ENCODE results near the gene CTNNA1.

The CTNNA1 gene

DNA sequence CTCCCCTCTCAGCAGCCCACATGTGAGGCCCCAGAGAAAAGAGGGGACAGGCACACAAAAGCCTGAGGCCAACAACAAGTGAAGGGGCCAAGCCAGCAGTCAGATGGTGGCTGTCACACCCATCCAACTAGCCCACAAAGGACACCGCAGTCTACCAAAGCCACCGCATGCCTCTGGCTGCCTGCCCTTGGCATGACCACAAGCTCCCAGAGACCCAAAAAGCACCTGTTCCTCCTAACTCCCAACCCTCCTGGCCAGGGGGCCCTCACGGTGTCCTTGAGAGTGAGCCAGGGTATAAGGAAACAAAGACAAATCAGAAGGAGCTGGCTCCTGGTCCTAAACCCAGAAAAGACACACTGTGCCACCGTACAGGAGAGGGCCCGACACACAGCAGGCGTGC is 199.7 kb downstream of the CTNNA1 start:
- no peak for DNase-seq

DNA sequence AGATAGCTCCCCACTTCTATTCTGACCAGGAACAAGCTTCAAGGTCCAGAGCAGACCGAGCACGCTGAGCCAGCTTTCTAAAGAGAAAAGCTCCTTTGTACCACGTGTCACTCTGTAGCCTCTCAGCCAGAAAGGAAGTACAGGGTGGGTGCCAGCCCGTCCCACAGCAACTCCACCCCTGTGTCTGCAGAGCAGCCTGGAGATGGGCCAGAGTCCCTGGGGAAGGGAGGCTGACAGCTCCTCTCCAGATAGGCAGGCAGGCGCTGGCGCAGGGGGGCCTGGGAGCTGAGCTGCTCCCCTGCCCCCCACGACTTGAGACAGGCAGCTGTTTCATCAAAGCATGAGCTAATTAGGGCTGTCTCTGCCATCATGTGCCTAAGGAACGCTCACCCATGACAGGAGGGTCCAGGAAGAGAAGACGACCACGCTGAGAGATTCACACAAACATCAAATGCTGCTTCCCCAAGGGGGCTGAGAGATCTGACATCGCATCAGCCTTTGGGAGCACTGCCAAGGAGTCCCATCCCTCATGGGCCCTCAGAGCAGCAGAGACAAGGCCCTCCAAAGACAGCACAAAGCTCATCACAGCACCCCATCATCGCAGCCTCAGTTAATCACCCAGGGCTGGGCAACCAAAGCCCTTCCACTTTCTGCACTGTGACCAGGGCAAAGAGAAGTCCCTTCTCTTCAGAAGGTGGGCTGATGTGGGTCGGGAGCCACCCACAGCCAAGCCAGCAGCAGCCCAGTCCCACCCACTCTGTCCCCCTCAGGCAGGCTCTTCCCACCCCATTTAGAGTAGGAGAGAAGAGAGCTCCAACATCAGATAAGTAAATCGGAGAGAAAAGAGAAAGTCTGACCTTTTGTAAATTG is 200.4 kb downstream of the CTNNA1 start:
- peak; percentile 63 for DNase-seq

DNA sequence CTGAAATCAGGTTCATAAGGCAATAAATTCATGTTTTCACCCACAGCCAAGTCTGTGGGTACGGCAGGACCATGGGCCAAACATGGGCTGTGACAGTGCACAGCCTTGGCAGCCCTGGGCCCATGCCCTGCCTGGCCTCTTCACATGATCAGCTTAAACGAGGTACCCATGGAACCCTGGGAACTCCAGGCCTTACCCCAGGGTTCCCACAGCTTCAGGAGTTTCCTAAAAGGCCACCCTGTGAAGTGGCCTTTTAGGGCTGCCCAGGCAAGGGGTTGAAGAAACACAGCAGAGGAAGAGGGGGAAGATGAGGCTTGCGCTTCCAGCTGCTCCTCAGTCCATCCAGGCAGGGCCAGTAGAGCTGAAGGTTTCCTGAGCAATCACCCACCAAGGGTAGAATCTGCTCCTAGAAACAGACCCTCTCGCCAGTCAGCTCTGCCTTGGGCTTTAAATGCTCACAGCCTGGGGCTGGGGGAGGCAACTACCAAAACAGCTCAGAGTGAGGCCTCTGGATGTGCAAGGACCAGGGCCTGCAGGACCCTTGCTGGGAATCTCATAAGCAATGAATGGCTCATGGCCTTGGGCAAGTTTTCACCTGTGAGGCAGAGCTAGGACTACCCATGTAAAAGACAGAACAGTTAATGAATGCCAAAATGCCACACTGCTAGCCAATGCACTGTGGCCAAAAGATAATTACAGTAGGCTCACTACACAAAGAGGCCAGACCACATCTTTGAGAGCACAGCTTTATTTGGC is 201.2 kb downstream of the CTNNA1 start:
- peak; percentile 31 for DNase-seq

DNA sequence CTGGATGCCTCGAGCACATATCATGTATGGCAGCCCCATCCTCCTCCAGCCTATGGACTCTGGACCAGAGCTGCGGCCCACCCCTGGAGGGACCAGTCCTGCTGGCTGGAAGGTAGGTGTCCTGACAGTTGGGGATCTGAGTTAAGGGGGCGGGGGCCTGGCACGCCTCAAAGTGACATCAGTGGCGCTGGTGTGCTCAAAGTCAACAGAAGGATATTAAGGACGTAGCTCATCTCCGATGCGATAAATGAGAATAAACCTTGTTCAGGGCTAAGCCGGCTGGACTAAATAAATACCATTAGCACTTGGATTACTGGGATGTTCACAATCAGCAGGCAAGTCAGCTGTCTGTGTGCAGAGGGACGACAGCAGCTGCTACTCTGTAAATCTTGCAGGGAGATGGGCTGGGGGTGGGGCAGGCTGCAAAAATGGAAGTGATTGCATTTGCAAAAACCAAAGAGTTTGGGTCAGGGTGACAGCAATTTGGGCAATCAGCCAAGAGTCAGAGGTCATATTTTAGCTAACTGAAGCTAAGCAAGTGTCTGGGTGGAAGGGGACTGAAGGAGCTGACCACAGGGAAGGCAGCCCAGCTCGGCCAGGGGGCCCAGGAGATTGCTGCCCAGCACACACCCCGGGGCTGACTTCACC is 201.9 kb downstream of the CTNNA1 start:
- DNase-seq, result peak; percentile 50

DNA sequence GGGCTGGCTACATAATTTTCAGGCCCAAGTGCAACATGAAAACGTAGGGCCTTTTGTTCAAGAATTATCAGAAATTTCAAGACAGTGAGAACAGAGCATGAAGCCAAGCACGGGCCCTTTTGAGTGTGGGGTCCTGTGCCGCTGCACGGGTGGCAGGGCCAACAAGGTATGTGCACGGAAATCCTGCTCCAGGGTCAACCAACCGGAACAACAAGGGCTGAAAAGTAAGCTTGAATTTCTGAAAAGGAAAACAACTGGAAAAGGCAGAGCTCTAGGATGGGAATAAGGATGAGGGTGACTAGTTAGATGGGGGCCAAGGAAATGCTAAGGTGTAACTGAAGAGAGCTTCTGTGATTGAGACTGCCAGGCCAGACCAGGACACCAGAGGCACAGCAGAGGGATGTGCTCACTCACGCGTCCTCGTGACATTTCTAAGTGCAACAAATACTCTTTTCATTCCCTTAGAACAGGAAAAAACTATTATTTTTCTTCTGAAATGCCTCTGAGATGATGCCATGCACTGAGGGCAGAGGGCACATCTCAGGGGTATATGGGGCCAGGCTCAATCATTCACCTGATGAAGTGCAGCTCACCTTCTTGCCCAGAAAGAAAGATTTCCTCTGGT is 202.6 kb downstream of the CTNNA1 start:
- peak; percentile 19 for DNase-seq

DNA sequence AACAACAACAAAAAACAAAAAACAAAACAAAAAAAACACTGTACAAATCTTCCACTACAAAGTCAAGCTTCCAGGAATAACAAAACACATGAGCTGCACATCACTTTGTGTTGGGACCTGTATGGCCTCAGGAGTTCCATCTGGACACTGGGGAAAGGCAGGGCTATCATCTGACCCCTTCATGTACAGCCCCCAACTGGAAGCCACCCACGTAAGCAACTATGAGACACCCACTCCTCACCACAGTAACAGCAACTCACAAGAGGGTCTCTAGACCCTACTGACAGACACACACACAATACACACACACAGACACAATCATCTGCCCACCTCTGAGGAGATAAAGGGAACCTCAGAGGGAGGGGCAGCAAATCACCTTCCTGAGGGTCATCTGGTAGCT is 203.6 kb downstream of the CTNNA1 start:
- DNase-seq, result peak; percentile 31

DNA sequence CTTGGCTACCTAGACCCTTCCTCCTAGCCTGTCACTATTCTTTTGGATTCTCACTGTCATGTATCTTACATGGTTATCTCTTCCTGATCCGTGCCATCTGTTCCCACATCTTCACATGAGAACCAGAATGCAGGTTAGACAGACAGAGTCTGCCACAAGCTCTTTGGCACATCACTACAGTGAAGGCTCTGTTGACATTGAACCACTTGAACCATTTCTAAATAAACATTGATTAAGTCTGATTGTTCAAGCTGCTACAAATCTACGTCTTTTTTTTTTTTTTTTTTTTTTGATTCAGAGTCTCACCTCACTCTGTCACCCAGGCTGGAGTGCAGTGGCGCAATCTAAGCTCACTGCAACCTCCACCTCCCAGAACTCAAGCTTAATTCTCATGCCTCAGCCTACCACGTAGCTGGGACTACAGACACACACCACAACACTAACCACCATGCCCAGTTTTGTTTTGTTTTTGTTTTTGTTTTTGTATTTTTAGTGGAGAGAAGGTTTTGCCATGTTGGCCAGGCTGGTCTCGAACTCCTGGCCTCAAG is 207.0 kb downstream of the CTNNA1 start:
- peak; percentile 12 for DNase-seq

DNA sequence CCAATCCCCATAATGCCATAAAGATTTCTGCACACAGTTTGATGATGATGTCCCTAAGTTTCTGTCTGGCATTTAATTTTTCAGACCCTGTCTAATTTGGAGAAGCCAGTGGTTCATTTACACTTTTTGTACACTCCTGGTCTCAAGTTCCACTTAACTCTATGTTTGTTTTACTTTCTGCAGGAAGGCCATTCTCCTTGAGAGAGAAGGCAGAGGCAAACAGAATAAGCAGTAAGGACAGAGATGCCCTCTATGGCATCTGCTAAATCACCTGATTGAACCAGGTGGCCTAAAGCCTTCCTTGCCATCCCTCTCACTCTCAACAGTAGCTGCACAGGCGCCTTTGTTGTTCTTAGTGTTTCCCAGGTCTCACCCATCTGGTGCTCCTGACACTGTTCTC is 208.0 kb downstream of the CTNNA1 start:
- DNase-seq, result peak; percentile 27

DNA sequence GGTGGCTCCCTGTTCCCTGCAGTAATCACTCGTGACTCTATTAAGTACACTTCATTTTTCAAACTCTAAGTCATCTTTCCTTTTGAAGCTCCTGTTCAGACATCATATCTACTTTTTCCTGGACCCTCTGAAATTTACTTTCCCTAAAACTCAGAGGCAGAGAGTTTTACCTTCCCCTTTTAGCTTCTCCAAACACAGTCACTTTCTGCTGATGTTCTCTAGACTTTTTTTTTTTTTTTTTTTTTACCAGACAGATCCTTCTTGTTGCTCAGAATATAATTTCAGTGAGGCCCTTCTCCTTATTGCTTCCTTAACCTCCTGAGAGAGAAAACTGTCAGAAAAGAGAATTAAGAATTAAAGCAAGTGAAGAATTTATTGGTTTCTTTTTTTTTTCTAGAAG is 208.5 kb downstream of the CTNNA1 start:
- no peak for DNase-seq

DNA sequence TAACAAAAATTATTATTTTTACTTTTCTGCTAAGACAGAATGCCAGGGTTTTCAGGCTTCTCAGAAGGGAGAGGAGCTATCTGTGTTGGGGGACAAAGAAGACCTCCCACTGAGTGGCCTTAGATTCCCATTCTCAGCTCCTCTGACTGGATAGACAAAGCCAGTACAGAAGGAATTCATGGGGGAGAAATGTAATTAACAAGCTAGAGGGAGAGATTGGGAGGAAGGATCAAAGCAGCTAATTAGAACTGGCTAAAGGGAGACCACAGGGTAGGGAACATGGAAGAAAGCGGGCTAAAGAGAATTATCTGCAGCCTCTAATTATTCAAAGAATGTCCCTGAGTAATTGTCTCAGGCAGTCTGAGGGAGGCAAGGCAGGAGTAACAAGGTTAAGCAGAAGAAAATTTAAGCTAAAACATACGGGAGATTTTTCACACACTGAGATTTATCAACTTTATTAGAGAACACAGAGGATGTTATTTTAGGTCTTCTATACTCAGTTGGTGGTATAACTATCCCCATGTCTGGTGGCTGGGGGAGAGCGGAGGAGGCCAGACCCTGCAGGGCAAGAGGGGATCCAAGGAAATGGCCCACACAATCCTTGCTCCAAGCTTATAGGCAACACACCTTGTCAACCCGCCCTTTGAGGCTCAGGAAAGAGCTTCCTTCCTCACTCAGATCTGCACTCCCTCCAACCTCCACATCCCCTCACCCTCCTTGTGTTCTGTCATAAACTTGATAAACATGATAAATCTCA is 209.6 kb downstream of the CTNNA1 start:
- no peak for DNase-seq

DNA sequence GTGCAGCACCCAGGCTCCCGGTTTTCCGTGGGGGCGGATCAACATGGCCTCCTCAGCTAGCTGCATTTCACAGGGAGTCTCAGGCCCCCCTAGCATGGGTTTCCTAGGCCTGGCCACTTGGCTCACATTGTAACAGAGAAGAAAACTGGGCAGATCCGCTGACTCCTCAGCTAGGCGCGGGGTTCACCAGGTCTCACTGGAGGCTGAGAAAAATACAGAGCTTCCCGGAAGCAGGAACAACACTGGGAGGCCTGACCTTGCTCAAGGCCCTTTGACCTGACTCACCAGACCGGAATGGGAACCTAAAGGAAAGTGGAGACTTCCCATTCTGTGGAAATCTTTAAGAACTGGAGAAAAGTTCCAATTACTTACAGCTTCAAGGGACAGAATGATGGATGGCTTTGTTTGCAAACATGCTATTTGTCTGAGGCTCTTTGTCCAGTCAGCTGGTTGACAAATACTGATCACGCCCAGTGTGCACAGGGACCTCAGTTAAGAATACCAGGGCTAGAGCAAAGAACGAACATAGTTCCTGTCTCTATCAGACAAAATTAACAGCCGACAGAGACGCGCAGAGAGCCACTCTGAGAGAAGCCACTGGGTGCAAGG is 210.6 kb downstream of the CTNNA1 start:
- DNase-seq, result peak; percentile 37

DNA sequence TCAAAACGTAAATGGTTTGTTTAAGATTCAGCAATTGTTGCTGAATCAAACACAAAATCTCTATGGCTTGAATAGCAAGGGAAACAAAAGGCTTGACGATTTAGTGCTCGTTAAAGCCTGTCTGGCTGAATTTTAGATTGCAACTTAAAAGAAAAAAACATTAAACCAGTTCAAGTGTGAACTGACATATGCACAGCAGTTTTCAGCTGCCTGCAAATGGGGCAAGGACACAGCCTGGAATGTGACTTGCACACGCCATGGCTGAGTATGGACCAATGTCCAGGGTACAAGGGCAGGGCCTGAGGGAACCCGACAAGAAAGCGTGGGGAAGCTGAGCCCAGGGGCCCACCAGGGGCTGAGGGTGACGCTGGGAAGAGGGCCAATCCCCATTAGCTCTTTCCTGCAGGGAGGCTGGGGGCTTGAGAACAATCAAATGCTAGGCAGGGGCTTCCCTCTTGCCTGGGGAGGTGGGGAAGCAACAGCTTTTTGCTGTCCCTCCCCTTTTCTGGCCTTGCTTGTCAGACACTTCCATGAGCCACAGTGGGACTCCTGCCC is 211.5 kb downstream of the CTNNA1 start:
- peak; percentile 28 for DNase-seq

DNA sequence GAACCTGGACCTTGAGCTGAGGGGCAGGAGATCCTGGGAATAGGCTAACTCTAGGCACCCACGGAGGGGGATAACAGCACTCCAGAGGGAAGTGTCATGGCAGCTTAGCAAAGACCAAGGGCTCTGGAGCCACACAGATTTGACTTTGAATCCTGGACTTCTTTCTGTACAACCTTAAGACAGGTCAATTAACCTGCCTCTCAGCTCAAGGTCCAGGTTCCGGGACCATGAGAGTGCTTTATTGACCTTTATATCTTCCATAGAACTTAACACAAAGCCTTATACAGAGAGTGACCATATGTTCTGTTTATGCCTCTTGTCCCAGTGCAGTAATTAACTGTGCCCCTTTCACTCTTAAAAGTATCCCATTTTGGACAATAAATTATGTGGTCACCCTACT is 212.4 kb downstream of the CTNNA1 start:
- DNase-seq, result peak; percentile 4

DNA sequence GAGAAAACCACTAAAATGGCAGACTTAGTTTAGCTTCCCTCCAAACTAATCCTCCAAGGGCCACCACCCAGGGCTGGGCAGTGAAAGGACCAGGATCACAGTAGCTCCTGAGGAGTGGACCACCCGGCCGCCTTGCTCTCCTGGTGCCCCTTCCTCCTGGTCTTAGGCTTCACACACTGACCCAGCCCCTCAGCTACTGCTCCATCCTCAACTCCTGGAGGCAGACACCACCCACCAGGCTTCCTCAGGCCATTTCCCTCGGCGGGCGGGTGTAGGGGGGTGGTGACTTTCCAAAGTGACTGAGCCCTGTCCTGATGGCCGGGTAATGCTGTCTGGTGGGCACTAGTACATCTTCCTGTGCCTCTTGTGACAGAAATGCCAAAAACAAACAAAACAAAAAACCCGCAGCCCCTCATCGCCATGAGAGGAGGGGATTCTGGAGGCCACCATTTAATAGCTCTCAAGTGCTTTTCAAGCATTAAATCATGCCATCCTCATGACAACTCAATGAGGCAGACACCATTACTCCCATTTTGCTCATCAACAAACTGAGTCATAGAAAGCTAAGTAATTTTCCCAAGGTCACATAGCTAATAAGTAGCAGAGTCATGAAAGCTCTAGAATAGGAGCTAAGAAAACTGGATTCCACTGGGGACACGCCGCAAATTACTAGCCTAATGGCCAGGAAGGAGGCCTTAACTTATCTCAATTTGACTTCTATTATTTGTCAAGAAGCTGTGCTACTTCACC is 213.2 kb downstream of the CTNNA1 start:
- peak; percentile 48 for DNase-seq

DNA sequence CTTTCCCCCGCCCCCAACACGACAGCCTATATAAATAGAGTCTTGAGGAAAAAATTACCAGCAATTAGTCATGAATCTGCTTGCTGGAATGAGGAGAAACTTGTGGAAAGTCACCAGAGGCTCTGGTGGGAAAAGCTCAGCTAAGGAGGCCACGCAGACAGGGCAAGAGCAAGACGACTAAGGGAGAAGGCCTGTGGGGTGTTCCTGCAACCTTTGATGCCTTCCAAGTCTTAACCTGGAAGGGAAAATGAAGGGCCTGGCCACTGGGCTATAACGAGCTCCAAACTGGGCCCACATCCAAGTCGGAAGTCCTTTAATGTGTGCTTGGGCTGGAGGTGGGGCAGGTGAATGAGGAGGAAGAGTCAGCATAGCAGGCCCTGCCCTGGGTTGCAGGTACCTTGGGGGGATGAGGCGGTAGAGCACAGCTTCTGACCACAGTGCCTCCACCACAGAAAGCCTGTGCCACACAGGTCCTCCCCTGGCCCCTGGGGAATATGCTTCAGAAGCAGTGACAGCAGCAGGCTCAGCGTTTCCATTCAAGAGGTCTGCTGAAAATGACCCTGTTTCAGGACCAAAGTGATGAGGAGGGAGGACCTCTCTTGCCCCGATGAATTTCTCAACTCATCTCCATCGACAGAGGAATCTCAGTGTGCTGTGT is 214.7 kb downstream of the CTNNA1 start:
- peak; percentile 30 for DNase-seq

DNA sequence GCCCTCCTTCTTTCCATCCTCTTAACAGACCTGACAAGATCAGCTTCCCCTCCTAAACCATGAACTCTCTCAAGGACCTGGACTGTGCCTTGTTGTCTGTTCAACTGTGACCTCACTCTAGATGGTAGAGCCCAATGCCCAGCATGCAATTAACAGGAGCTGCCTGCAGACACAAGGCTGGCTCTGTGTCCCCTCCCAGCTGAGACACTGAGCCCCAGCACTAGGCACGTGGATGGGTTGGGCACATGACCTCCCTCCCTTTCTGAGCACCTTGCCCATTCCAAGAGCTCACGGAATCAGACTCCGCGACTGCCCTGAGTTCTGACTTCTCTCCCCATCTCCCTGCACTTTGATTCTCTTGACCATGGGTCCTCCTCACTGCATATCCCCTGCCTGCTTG is 215.4 kb downstream of the CTNNA1 start:
- peak; percentile 30 for DNase-seq

DNA sequence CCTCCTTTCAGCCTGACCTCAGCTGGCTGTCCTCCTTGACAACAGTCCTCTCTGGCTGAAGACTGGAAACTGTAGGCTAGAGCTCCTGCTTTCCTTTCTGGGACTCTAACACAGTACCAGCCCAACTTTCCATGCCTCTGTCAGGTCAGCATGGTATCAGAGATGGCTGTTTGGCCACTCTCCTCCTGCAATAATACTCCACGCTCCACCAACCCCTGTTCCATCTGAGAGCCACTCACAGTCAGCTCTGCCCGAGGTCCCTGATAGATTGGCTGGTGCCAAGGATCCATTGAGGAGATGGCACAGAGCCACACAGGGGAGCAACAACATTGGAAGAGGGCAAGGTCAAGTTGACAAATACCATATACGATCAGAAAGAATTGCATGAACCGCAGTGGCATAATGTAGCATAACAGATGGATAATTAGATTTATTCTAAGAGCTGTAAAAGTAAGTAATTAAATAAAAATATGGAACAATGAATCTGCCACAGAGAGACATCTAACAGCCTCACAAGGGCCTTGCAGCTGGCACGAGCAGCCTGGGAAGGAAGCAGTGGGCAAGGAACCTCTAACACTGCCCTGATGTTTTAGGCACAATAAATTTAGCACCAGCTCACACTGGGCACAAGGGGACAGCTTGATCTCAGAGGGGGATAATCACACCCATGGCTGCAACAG is 216.2 kb downstream of the CTNNA1 start:
- peak; percentile 39 for DNase-seq

DNA sequence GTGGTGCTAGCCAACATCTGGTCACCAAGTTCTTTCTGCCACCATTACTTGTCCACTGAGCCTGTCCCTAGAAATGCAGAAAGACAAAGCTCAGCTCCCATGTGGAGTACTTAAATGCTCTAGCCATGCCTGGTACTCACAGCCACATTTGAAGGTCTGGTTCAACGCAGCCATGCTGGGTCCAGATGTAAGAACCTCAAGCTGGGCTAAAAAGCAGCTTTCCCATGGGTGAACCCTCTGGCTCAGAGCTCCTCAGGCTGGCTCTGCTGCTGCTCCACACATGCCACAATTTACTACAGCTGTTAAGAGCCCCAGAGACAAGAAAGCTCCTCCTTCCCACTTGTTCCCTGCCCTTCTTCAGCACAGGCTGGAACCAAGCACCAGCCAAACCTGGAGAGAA is 219.0 kb downstream of the CTNNA1 start:
- DNase-seq, result no peak

DNA sequence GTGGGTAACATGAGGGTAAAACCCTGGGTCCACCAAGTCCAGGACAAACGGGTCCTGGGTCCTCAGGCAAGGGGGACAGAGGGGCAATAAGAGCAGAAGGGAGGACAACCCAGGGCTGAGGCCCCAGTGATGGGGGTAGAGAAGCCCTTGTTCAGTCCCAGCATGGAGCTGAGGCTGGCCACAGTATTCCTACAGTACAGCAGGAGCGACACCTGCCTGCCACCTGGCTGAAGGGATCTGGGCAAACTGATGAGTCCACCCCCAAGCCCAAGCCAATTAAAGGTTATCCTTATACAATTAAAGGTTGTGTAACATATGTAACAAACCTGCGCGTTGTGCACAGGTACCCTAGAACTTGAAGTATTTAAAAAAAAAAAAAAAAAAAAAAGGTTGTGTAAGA is 219.6 kb downstream of the CTNNA1 start:
- no peak for DNase-seq
